GM18526 (cell line): ENCODE results near the gene CLPTM1L.

Experiments used
- POLR2A ChIP-seq: IDR thresholded peaks from 3 replicates; pipeline ENCODE4 v1.6.1; 2011; ENCODE audit not compliant: insufficient read length; ENCODE audit errors: extremely low read depth

CLPTM1L gene

GRCh38 chr5:1281038-1281882 is 63.6 kb downstream of the CLPTM1L start:
- TF ChIP-seq POLR2A, result no peak

GRCh38 chr5:1280177-1281037 is 64.5 kb downstream of the CLPTM1L start:
- TF ChIP-seq POLR2A, result no peak

GRCh38 chr5:1279443-1280151 is 65.3 kb downstream of the CLPTM1L start:
- no peak for TF ChIP-seq POLR2A

- no peak for TF ChIP-seq POLR2A
These were observed 66.0 kb downstream of the CLPTM1L start for GRCh38 chr5:1278656-1279442.

GRCh38 chr5:1278216-1278615 is 66.7 kb downstream of the CLPTM1L start:
- no peak for TF ChIP-seq POLR2A

- no peak for TF ChIP-seq POLR2A
These were observed 67.1 kb downstream of the CLPTM1L start for GRCh38 chr5:1277781-1278180.

GRCh38 chr5:1277331-1277730 is 67.6 kb downstream of the CLPTM1L start:
- no peak for TF ChIP-seq POLR2A

GRCh38 chr5:1276930-1277329 is 68.0 kb downstream of the CLPTM1L start:
- TF ChIP-seq POLR2A, result no peak

- no peak for TF ChIP-seq POLR2A
These were observed 70.4 kb downstream of the CLPTM1L start for GRCh38 chr5:1274471-1274870.

- no peak for TF ChIP-seq POLR2A
These were observed 71.2 kb downstream of the CLPTM1L start for GRCh38 chr5:1273745-1274144.

- TF ChIP-seq POLR2A, result no peak
These were observed 72.7 kb downstream of the CLPTM1L start for GRCh38 chr5:1272201-1272600.

- no peak for TF ChIP-seq POLR2A
These were observed 73.7 kb downstream of the CLPTM1L start for GRCh38 chr5:1270933-1271914.

- TF ChIP-seq POLR2A, result no peak
These were observed 74.5 kb downstream of the CLPTM1L start for GRCh38 chr5:1270426-1270825.

- no peak for TF ChIP-seq POLR2A
These were observed 76.2 kb downstream of the CLPTM1L start for GRCh38 chr5:1268666-1269065.
